Esophagus squamous epithelium (tissue), 4 donors: ENCODE data around the gene FRMD4A.

Source experiments
- CTCF ChIP-seq, 6 experiments: fragments of 450-650 bp in 4 of 6; fragments of 200-600 bp in 2 of 6; sonication (generic) in 2 of 6; IDR thresholded peaks; one replicate each; pipeline ENCODE4 v1.5.1; 2016 to 2019; ENCODE audit warnings: antibody characterized with exemption in 6 of 6, mild to moderate bottlenecking in 4 of 6, moderate library complexity in 4 of 6
- POLR2A ChIP-seq, 4 donors: fragments of 450-650 bp; IDR thresholded peaks; one replicate each; pipeline ENCODE4 v1.6.1; 2017; ENCODE audit warnings: antibody characterized with exemption in 4 of 4, mild to moderate bottlenecking in 4 of 4, moderate library complexity in 3 of 4

GRCh38 chr10:13822490-13822889 lies 508.2 kb downstream of the FRMD4A start:
- TF ChIP-seq CTCF (IDR thresholded peaks at IDR 0.05) (no peak), POLR2A (IDR thresholded peaks at IDR 0.05) (no peak)
